ENCODE data around the gene ARL6IP5. TPM values are rescaled to one million over a fixed set of nuclear protein-coding genes. Genes with fewer than 3 reads are reported as not detected.

ARL6IP5 gene
- total and polyA plus RNA-seq, 9 of the 15 experiments (the other 6 are each of a cell fraction or from before 2014, with no cell fraction given), result 10.3 to 54.0 (median 12.7) TPM

DNA sequence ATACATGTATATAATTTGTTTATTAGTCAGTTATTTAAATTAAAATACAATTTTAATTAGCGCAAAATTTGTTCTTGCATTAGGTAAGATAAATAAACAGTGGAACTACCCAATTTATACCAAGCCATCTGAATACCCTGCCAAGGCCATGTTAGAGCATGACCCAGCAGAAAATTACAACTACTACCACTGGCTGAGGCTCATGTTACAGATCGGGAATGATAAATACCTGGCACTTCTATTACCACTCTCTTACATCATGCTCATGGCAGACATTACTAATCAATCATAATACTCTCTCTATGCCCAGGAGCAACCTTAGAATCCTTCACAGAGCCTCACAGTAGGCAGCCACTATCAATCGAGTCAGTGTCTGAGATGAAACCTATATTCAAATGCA, 58.9 kb downstream of the ARL6IP5 start:
- intact Hi-C loops (cut with micrococcal nuclease), result no loop called here
- no peak for FAIRE-seq
- peak; percentile 68 for TF ChIP-seq EP400 (IDR thresholded peaks at IDR 0.05)
- no peak for TF ChIP-seq NR2C2 (CRISPR knock-in tag; IDR thresholded peaks at IDR 0.05)
- peak; percentile 26; the same call in 1 of the 2 replicates for TF ChIP-seq NR2C2 (tag; IDR thresholded peaks at IDR 0.05)
- TF ChIP-seq, protein P1, sequence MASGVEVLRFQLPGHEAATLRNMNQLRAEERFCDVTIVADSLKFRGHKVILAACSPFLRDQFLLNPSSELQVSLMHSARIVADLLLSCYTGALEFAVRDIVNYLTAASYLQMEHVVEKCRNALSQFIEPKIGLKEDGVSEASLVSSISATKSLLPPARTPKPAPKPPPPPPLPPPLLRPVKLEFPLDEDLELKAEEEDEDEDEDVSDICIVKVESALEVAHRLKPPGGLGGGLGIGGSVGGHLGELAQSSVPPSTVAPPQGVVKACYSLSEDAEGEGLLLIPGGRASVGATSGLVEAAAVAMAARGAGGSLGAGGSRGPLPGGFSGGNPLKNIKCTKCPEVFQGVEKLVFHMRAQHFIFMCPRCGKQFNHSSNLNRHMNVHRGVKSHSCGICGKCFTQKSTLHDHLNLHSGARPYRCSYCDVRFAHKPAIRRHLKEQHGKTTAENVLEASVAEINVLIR (CRISPR knock-in tag; IDR thresholded peaks at IDR 0.05), result no peak
- 0 out of 2 replicates have a peak, but pooled peaks have one; percentile 19 for TF ChIP-seq ETV1 (tag; conservative IDR thresholded peaks at IDR 0.05; ENCODE audit: low read depth)
- peak; percentile 54; the same call in 1 of the 2 replicates for TF ChIP-seq ARID1B (IDR thresholded peaks at IDR 0.05)
- peak; percentile 82 for TF ChIP-seq ZNF589 (CRISPR knock-in tag; IDR thresholded peaks at IDR 0.05; ENCODE audit: low read depth)
- peak; percentile 74; the same call in 1 of the 2 replicates for TF ChIP-seq NFE2L1 (tag; IDR thresholded peaks at IDR 0.05; ENCODE audit: borderline replicate concordance, low read depth)
- TF ChIP-seq NBN (IDR thresholded peaks at IDR 0.05; ENCODE audit: low read depth), result peak; percentile 37; the same call in 1 of the 2 replicates
- TF ChIP-seq, protein P2, sequence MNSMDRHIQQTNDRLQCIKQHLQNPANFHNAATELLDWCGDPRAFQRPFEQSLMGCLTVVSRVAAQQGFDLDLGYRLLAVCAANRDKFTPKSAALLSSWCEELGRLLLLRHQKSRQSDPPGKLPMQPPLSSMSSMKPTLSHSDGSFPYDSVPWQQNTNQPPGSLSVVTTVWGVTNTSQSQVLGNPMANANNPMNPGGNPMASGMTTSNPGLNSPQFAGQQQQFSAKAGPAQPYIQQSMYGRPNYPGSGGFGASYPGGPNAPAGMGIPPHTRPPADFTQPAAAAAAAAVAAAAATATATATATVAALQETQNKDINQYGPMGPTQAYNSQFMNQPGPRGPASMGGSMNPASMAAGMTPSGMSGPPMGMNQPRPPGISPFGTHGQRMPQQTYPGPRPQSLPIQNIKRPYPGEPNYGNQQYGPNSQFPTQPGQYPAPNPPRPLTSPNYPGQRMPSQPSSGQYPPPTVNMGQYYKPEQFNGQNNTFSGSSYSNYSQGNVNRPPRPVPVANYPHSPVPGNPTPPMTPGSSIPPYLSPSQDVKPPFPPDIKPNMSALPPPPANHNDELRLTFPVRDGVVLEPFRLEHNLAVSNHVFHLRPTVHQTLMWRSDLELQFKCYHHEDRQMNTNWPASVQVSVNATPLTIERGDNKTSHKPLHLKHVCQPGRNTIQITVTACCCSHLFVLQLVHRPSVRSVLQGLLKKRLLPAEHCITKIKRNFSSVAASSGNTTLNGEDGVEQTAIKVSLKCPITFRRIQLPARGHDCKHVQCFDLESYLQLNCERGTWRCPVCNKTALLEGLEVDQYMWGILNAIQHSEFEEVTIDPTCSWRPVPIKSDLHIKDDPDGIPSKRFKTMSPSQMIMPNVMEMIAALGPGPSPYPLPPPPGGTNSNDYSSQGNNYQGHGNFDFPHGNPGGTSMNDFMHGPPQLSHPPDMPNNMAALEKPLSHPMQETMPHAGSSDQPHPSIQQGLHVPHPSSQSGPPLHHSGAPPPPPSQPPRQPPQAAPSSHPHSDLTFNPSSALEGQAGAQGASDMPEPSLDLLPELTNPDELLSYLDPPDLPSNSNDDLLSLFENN (IDR thresholded peaks at IDR 0.05; ENCODE audit: low read depth in 2 of 2, low read length in 2 of 2), result peak in 1 of 2 experiments; percentile 84; a peak in 2 of 4 replicates
- peak; percentile 99 for TF ChIP-seq ZBTB17 (CRISPR knock-in tag; IDR thresholded peaks at IDR 0.05)
- no peak for TF ChIP-seq ZNF436 (CRISPR knock-in tag; IDR thresholded peaks at IDR 0.05)
- peak; percentile 78; the same call in 1 of the 2 replicates for TF ChIP-seq MAFK (IDR thresholded peaks at IDR 0.05; ENCODE audit: low read length)
- peak; percentile 69; the same call in 1 of the 2 replicates for TF ChIP-seq L3MBTL2 (IDR thresholded peaks at IDR 0.05)
- TF ChIP-seq XRCC4 (IDR thresholded peaks at IDR 0.05; ENCODE audit: extremely low read depth, insufficient read depth, insufficient read length), result no peak
- TF ChIP-seq NELFE (IDR thresholded peaks at IDR 0.05; ENCODE audit: insufficient read depth, insufficient read length), result no peak
- TF ChIP-seq ZKSCAN8 (CRISPR knock-in tag; IDR thresholded peaks at IDR 0.05), result 0 out of 2 replicates have a peak, but pooled peaks have one; percentile 45
- TF ChIP-seq ETV6 (IDR thresholded peaks at IDR 0.05; ENCODE audit: borderline replicate concordance in 1 of 2, low read depth in 2 of 2, low read length in 1 of 2), result no peak
- TF ChIP-seq ETV6 (CRISPR knock-in tag; IDR thresholded peaks at IDR 0.05; ENCODE audit: borderline replicate concordance), result no peak
- TF ChIP-seq MCM7 (IDR thresholded peaks at IDR 0.05), result no peak
- TF ChIP-seq C11orf30 (IDR thresholded peaks at IDR 0.05; ENCODE audit: low read depth), result peak; percentile 81; the same call in 1 of the 2 replicates

More for the DNA sequence above, 58.9 kb downstream of the ARL6IP5 start:
- Histone ChIP-seq H3K36me3 (ENCODE audit: control insufficient read depth, insufficient read depth, low read length) (no peaks in the 10 kb centered on the region), H3K79me2 (ENCODE audit: control insufficient read depth, insufficient read depth, low read length) (no peaks in the 10 kb centered on the region), H4K20me1 (replicated peaks; ENCODE audit: control insufficient read depth, insufficient read depth, low read length) (no peaks in the 10 kb centered on the region), H3K27ac (ENCODE audit: extremely low read depth, low read depth, low read length) (peak overlapping the region; percentile 23; the same call in 1 of the 3 replicates), H3K9me3 (replicated peaks; ENCODE audit: control insufficient read depth, insufficient read depth, low read depth, low read length) (no peaks in the 10 kb centered on the region), H3K9me1 (ENCODE audit: control insufficient read depth, insufficient read depth, low read length) (no peaks in the 10 kb centered on the region), H3K27me3 (ENCODE audit: control insufficient read depth in 2 of 2, insufficient read depth in 2 of 2, low read length in 2 of 2) (no peaks in the 10 kb centered on the region; a peak in 1 of 5 replicates), H3K9ac (ENCODE audit: insufficient read depth in 1 of 2, low read depth in 2 of 2, low read length in 2 of 2) (no peak overlapping the region), H2AFZ (ENCODE audit: low read depth, low read length) (no peak overlapping the region), H3K4me3 (no peak overlapping the region), H3K4me2 (ENCODE audit: insufficient read depth, low read length) (no peak overlapping the region; the same call in 1 of the 2 replicates), H3K4me1 (replicated peaks in 1 of 2; ENCODE audit: control insufficient read depth in 2 of 2, insufficient read depth in 2 of 2, low read length in 2 of 2) (peaks cover 0 to 27% of the 10 kb centered on the region in 2 experiments; a peak in 2 of 5 replicates)
- in situ Hi-C loops (cut with MboI), result no loop called here
- CTCF ChIA-PET (ENCODE audit: low intra/inter-chr PET ratio), result no interaction called here
- peak; percentile 5 to 20 (median 8) for DNase-seq (ENCODE audit: extremely low read depth in 1 of 4, low spot score in 3 of 4)
- POLR2A ChIA-PET, result no interaction called here
- peak; percentile 92 for ATAC-seq
- BruUV-seq (replicated peaks), result no TSS peak
- 29% methylated on average over 3 of the region's 3 CpGs for WGBS (ENCODE audit: insufficient coverage, low coverage, missing lambda C conversion rate)

Measured in K562 (cell line).